Ovary (tissue), 3 donors: ENCODE data around the gene TNS4.

Experiments
- POLR2A ChIP-seq: fragments of 450-650 bp; IDR thresholded peaks from one replicate; pipeline ENCODE4 v1.6.1; 2017; ENCODE audit warnings: antibody characterized with exemption, mild to moderate bottlenecking, moderate library complexity
- TF ChIP-seq, protein P1 (sequence below), 3 donors: fragments of 450-650 bp in 2 of 3; fragments of 200-600 bp in 1 of 3; IDR thresholded peaks; one replicate each; pipeline versions ENCODE4 v1.5.1 to v1.8.0; 2016 to 2022; ENCODE audit warnings: antibody characterized with exemption in 3 of 3, mild to moderate bottlenecking in 1 of 3
- donor health status: DM: no; HTN: no; CAD: no.

DNA sequence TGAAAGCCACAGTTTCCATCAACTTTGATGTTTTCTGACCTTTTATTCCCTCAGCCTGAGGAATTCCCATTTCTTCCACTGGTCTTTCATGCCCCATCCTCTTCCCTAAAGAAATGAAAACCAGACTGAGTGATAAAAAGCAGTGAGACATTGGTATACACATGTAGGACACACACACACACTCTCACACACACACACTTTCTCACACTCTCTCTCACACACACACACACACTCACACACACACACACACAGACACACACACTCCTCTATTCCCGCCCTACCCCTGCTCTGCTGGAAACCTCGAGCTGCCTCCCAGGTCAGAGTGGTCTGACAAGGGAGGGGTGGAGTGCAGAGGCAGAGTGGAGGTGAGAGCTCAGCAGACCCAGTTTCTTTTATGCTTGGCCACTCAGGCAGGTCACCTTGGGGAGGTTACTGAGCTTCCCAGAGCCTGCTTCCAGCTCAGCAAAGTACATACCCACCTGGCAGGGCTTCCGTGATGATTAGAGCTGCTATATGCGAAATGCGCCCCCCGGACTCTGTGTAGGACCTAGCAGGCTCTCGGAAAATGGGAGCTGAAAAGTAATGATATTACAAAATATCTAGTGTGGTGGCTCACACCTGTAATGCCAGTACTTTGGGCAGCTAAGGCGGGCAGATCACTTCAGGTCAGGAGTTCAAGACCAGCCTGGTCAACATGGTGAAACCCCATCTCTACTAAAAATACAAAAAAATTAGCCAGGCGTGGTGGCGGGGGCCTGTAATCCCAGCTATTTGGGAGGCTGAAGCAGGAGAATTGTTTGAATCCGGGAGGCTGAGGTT lies 33.2 kb upstream of the TNS4 start:
- TF ChIP-seq, protein P1, sequence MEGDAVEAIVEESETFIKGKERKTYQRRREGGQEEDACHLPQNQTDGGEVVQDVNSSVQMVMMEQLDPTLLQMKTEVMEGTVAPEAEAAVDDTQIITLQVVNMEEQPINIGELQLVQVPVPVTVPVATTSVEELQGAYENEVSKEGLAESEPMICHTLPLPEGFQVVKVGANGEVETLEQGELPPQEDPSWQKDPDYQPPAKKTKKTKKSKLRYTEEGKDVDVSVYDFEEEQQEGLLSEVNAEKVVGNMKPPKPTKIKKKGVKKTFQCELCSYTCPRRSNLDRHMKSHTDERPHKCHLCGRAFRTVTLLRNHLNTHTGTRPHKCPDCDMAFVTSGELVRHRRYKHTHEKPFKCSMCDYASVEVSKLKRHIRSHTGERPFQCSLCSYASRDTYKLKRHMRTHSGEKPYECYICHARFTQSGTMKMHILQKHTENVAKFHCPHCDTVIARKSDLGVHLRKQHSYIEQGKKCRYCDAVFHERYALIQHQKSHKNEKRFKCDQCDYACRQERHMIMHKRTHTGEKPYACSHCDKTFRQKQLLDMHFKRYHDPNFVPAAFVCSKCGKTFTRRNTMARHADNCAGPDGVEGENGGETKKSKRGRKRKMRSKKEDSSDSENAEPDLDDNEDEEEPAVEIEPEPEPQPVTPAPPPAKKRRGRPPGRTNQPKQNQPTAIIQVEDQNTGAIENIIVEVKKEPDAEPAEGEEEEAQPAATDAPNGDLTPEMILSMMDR (IDR thresholded peaks at IDR 0.05), result peak in 1 of 3 donors; percentile 16
- TF ChIP-seq POLR2A, result no peak
